ENCODE data around the gene TMEM235. TPM values are rescaled to one million over a fixed set of nuclear protein-coding genes. Genes with fewer than 3 reads are reported as not detected.

Gene TMEM235
- total RNA-seq, 2 experiments from 2014 or later: 0.32 TPM; not detected in 1

DNA sequence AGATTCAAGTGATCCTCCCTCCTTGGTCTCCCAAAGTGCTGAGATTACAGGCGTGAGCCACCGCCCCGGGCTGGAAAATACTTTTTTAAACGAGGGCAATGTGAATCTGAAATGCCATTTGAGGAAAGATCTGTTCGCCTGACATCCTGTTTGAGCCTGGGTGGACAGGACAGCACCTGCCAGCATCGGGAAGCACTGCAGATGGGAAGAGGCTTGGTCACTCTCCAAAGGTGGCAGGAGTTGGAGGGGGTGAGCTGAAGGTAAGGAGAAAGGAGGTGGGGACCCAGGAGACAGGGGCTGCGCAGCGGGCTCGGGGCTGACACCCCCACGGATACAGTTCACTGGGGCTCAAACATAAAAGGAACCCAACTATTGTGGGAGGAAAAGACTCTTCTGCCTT lies 21.3 kb upstream of the TMEM235 start:
- Histone ChIP-seq H3K4me1 (ENCODE audit: insufficient read depth, low read length, poor library complexity, severe bottlenecking) (peaks cover 5% of the 10 kb centered on the region), H3K79me2 (ENCODE audit: insufficient read depth, low read depth, low read length) (peaks cover 10% of the 10 kb centered on the region), H3K4me3 (ENCODE audit: low read depth, low read length, poor library complexity, severe bottlenecking) (no peak overlapping the region), H3K4me2 (ENCODE audit: low read length) (no peak overlapping the region), H3K9me3 (ENCODE audit: low read length) (no peaks in the 10 kb centered on the region), H3K36me3 (ENCODE audit: insufficient read depth, low read length) (peaks cover 34% of the 10 kb centered on the region; the same call in 1 of the 2 replicates), H4K20me1 (ENCODE audit: insufficient read depth, low read length) (no peaks in the 10 kb centered on the region), H3K27ac (ENCODE audit: low read depth, low read length, poor library complexity, severe bottlenecking) (no peak overlapping the region), H3K9me2 (ENCODE audit: insufficient read depth, low read length) (no peaks in the 10 kb centered on the region), H2AFZ (ENCODE audit: low read length) (no peak overlapping the region)
- BruUV-seq (replicated peaks): no TSS peak
- no peak for TF ChIP-seq EZH2phosphoT487 (IDR thresholded peaks at IDR 0.05; ENCODE audit: borderline replicate concordance, low read depth, low read length)
- TF ChIP-seq, protein P1, sequence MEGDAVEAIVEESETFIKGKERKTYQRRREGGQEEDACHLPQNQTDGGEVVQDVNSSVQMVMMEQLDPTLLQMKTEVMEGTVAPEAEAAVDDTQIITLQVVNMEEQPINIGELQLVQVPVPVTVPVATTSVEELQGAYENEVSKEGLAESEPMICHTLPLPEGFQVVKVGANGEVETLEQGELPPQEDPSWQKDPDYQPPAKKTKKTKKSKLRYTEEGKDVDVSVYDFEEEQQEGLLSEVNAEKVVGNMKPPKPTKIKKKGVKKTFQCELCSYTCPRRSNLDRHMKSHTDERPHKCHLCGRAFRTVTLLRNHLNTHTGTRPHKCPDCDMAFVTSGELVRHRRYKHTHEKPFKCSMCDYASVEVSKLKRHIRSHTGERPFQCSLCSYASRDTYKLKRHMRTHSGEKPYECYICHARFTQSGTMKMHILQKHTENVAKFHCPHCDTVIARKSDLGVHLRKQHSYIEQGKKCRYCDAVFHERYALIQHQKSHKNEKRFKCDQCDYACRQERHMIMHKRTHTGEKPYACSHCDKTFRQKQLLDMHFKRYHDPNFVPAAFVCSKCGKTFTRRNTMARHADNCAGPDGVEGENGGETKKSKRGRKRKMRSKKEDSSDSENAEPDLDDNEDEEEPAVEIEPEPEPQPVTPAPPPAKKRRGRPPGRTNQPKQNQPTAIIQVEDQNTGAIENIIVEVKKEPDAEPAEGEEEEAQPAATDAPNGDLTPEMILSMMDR (conservative IDR thresholded peaks at IDR 0.05; ENCODE audit: low read length): no peak
- ChIA-PET POLR2A (no interaction called here), CTCF (ENCODE audit: unreplicated experiment) (no interaction called here)
- intact Hi-C loops (cut with micrococcal nuclease; ENCODE audit: unreplicated experiment): no loop called here
- no peak for DNase-seq (ENCODE audit: low spot score)

DNA sequence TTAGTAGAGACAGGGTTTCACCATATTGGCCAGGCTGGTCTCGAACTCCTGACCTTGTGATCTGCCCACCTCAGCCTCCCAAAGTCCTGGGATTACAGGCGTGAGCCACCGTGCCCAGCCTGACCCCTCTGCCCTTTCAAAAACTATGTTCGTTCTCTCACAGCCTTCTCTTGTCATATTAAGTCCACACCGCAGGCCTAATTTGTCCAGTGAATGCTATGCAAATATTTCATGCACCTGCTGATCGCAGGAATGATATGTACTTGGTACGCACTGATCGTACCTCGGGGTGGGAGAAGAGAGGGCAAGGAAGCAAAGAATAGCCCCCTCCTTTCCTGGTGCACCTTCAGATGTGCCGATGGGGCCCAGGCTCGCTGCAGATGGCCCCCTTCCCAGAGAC lies 20.4 kb upstream of the TMEM235 start:
- Histone ChIP-seq H3K27ac (ENCODE audit: low read depth, low read length, poor library complexity, severe bottlenecking) (no peak overlapping the region), H3K79me2 (ENCODE audit: insufficient read depth, low read depth, low read length) (peaks cover 19% of the 10 kb centered on the region), H3K9me2 (ENCODE audit: insufficient read depth, low read length) (no peaks in the 10 kb centered on the region), H3K9me3 (ENCODE audit: low read length) (no peaks in the 10 kb centered on the region), H3K4me3 (ENCODE audit: low read depth, low read length, poor library complexity, severe bottlenecking) (no peak overlapping the region), H3K4me1 (ENCODE audit: insufficient read depth, low read length, poor library complexity, severe bottlenecking) (peaks cover 13% of the 10 kb centered on the region), H4K20me1 (ENCODE audit: insufficient read depth, low read length) (0 out of 2 replicates have a peak, but pooled peaks cover 4% of the 10 kb centered on the region), H2AFZ (ENCODE audit: low read length) (no peak overlapping the region), H3K4me2 (ENCODE audit: low read length) (no peak overlapping the region), H3K36me3 (ENCODE audit: insufficient read depth, low read length) (peaks cover 34% of the 10 kb centered on the region)
- POLR2A ChIA-PET: no interaction called here
- no TSS peak for BruUV-seq (replicated peaks)
- CTCF ChIA-PET (ENCODE audit: unreplicated experiment): no interaction called here
- TF ChIP-seq, protein P1 (conservative IDR thresholded peaks at IDR 0.05; ENCODE audit: low read length): no peak
- TF ChIP-seq EZH2phosphoT487 (IDR thresholded peaks at IDR 0.05; ENCODE audit: borderline replicate concordance, low read depth, low read length): no peak
- DNase-seq (ENCODE audit: low spot score): no peak
- intact Hi-C loops (cut with micrococcal nuclease; ENCODE audit: unreplicated experiment): no loop called here

DNA sequence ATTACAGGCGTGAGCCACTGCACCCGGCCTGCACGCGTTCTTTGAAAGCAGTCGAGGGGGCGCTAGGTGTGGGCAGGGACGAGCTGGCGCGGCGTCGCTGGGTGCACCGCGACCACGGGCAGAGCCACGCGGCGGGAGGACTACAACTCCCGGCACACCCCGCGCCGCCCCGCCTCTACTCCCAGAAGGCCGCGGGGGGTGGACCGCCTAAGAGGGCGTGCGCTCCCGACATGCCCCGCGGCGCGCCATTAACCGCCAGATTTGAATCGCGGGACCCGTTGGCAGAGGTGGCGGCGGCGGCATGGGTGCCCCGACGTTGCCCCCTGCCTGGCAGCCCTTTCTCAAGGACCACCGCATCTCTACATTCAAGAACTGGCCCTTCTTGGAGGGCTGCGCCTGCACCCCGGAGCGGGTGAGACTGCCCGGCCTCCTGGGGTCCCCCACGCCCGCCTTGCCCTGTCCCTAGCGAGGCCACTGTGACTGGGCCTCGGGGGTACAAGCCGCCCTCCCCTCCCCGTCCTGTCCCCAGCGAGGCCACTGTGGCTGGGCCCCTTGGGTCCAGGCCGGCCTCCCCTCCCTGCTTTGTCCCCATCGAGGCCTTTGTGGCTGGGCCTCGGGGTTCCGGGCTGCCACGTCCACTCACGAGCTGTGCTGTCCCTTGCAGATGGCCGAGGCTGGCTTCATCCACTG lies 17.3 kb upstream of the TMEM235 start, which contains the start of gene BIRC5:
BIRC5 (plus strand) TSS at position 238 of the 690 bp plus-strand sequence; CDS start at position 302, 64 bp downstream.
- TF ChIP-seq EZH2phosphoT487 (IDR thresholded peaks at IDR 0.05; ENCODE audit: borderline replicate concordance, low read depth, low read length): no peak
- TF ChIP-seq, protein P1 (conservative IDR thresholded peaks at IDR 0.05; ENCODE audit: low read length): no peak
- intact Hi-C loops (cut with micrococcal nuclease; ENCODE audit: unreplicated experiment): loop anchor here (2.0 kb wide), 1 partner anchor 37 kb away; no protein-coding TSS in a partner anchor
- Histone ChIP-seq H3K9me3 (ENCODE audit: low read length) (no peaks in the 10 kb centered on the region), H3K36me3 (ENCODE audit: insufficient read depth, low read length) (peaks cover 47% of the 10 kb centered on the region), H3K27ac (ENCODE audit: low read depth, low read length, poor library complexity, severe bottlenecking) (peak within 1 kb of the TSS; percentile 75), H3K4me3 (ENCODE audit: low read depth, low read length, poor library complexity, severe bottlenecking) (peak within 1 kb of the TSS; percentile 75), H3K4me1 (ENCODE audit: insufficient read depth, low read length, poor library complexity, severe bottlenecking) (peaks cover 18% of the 10 kb centered on the region), H3K79me2 (ENCODE audit: insufficient read depth, low read depth, low read length) (peaks cover 39% of the 10 kb centered on the region), H3K9me2 (ENCODE audit: insufficient read depth, low read length) (no peaks in the 10 kb centered on the region), H2AFZ (ENCODE audit: low read length) (peak within 1 kb of the TSS; percentile 59), H3K4me2 (ENCODE audit: low read length) (peak within 1 kb of the TSS; percentile 93), H4K20me1 (ENCODE audit: insufficient read depth, low read length) (0 out of 2 replicates have a peak, but pooled peaks cover 4% of the 10 kb centered on the region)
- peak; percentile 97 for DNase-seq (ENCODE audit: low spot score)
- ChIA-PET CTCF (ENCODE audit: unreplicated experiment) (no interaction called here), POLR2A (interaction anchor here (0.6 to 1.1 kb wide), 9 partner anchors 11 to 128 kb away, joined by 3 to 5 read pairs (median 3); partner anchors contain the start of genes AFMID and TK1)
- BruUV-seq (replicated peaks): TSS peak; percentile 73
